T-helper 2 cell treated with Interferon-gamma antibody and Interleukin-4, amounts not matched to agents 100 ng/mL and 5 ng/mL, for 36 hours (primary cell): ENCODE measurements around the gene TRIM77. TPM values are rescaled to one million over a fixed set of nuclear protein-coding genes. Genes with fewer than 3 reads are reported as not detected.
"Not testable (repeated sequence)": the region's sequence is repeated elsewhere in the genome, so short reads cannot be mapped to it uniquely, and the experiment has no call there.

ENCODE experiments used
- intact Hi-C: fragments of 100-400 bp; cut with micrococcal nuclease; formaldehyde crosslinking; loops from one replicate; pipeline ENCODE4 v1.15.1; 2023
- total RNA-seq: library from RNA; stranded (reverse); gene quantifications from 2 replicates; pipeline ENCODE4 v1.2.3, GENCODE V29; 2022

Gene TRIM77
- not detected in 2 replicates for total RNA-seq

GRCh38 chr11:89709999-89710398 lies at the start of gene TRIM77:
Gene TRIM77, plus strand, starts transcription at chr11:89710299. Its CDS starts 0 bp downstream, at chr11:89710299.
- intact Hi-C loops: not testable (repeated sequence)

- intact Hi-C loops: no loop called here
Measured at GRCh38 chr11:89667001-89667400, 43.1 kb upstream of the TRIM77 start.

- intact Hi-C loops: not testable (repeated sequence)
Measured at GRCh38 chr11:89668158-89668557, 41.9 kb upstream of the TRIM77 start.

- intact Hi-C loops: not testable (repeated sequence)
Measured at GRCh38 chr11:89669586-89669985, 40.5 kb upstream of the TRIM77 start.

- intact Hi-C loops: not testable (repeated sequence)
Measured at GRCh38 chr11:89669993-89670669, 40.0 kb upstream of the TRIM77 start.

GRCh38 chr11:89672547-89672946 lies 37.6 kb upstream of the TRIM77 start:
- intact Hi-C loops: not testable (repeated sequence)

- intact Hi-C loops: not testable (repeated sequence)
Measured at GRCh38 chr11:89673380-89673779, 36.7 kb upstream of the TRIM77 start.

- intact Hi-C loops: not testable (repeated sequence)
Measured at GRCh38 chr11:89675383-89675782, 34.7 kb upstream of the TRIM77 start.

GRCh38 chr11:89675948-89676347 lies 34.2 kb upstream of the TRIM77 start:
- intact Hi-C loops: not testable (repeated sequence)

- intact Hi-C loops: not testable (repeated sequence)
Measured at GRCh38 chr11:89707080-89707479, 3.0 kb upstream of the TRIM77 start.

GRCh38 chr11:89724866-89725498 lies 14.9 kb downstream of the TRIM77 start:
- intact Hi-C loops: not testable (repeated sequence)

GRCh38 chr11:89730215-89730614 lies 20.1 kb downstream of the TRIM77 start:
- intact Hi-C loops: not testable (repeated sequence)

GRCh38 chr11:89736566-89736965 lies 26.5 kb downstream of the TRIM77 start:
- intact Hi-C loops: no loop called here

GRCh38 chr11:89737116-89737515 lies 27.0 kb downstream of the TRIM77 start:
- intact Hi-C loops: no loop called here

GRCh38 chr11:89741406-89741805 lies 31.3 kb downstream of the TRIM77 start:
- intact Hi-C loops: not testable (repeated sequence)

GRCh38 chr11:89744158-89744557 lies 34.1 kb downstream of the TRIM77 start:
- intact Hi-C loops: not testable (repeated sequence)

GRCh38 chr11:89750822-89751221 lies 40.7 kb downstream of the TRIM77 start:
- intact Hi-C loops: not testable (repeated sequence)

Other genes starting within 250 kb of the TRIM77 start
- gene NOX4, start 218.9 kb upstream of the TRIM77 start, total RNA-seq: not detected in 2 replicates
- not detected in 2 replicates for gene TRIM49, start 98.3 kb downstream of the TRIM77 start, total RNA-seq
- not detected in 2 replicates for gene TRIM64B, start 168.2 kb downstream of the TRIM77 start, total RNA-seq
- gene TRIM49D1, start 211.9 kb downstream of the TRIM77 start, total RNA-seq: not detected in 2 replicates
- gene TRIM49D2, start 213.8 kb downstream of the TRIM77 start, total RNA-seq: not detected in 2 replicates